MM.1S (cell line): Measurements from ENCODE around the gene KBTBD2.
"Not testable (repeated sequence)": the region's sequence is repeated elsewhere in the genome, so short reads cannot be mapped to it uniquely, and the experiment has no call there.

Experiments used
- DNase-seq: peaks from one replicate; pipeline ENCODE4 v3.0.0-alpha.2; 2015
- H2AFZ ChIP-seq: fragments of 300-600 bp; sonication (generic); 2 replicates; pipeline ENCODE4 v1.6.0; 2016; ENCODE audit warnings: antibody characterized with exemption, low read length
- H3F3A ChIP-seq: fragments of 300-600 bp; sonication (generic); 2 replicates; pipeline ENCODE4 v1.6.1; 2016; ENCODE audit warnings: mild to moderate bottlenecking, antibody characterized with exemption, low read length, moderate library complexity, mixed read lengths; ENCODE audit not compliant: insufficient read depth
- H3K27ac ChIP-seq: fragments of 300-600 bp; sonication (generic); 2 replicates; pipeline ENCODE4 v1.5.1; 2016; ENCODE audit warnings: mild to moderate bottlenecking, low read length
- H3K27me3 ChIP-seq: fragments of 300-600 bp; sonication (generic); replicated peaks from 2 replicates; pipeline ENCODE4 v1.6.0; 2016; ENCODE audit warnings: low read length; ENCODE audit not compliant: insufficient read depth
- H3K36me3 ChIP-seq: fragments of 300-600 bp; sonication (generic); replicated peaks from 2 replicates; pipeline ENCODE4 v1.6.1; 2016; ENCODE audit warnings: mild to moderate bottlenecking, low read length, mixed read lengths; ENCODE audit not compliant: insufficient read depth
- H3K4me1 ChIP-seq: fragments of 300-600 bp; sonication (generic); 2 replicates; pipeline ENCODE4 v1.6.1; 2016; ENCODE audit warnings: low read length, mixed read lengths
- H3K4me2 ChIP-seq: fragments of 300-600 bp; sonication (generic); 2 replicates; pipeline ENCODE4 v1.6.0; 2016; ENCODE audit warnings: low read depth, low read length
- H3K4me3 ChIP-seq: fragments of 300-600 bp; sonication (generic); 2 replicates; pipeline ENCODE4 v1.5.1; 2016; ENCODE audit warnings: low read length, mixed read lengths
- H3K79me2 ChIP-seq: fragments of 300-600 bp; sonication (generic); 2 replicates; pipeline ENCODE4 v1.6.1; 2016; ENCODE audit warnings: mixed run types, low read length, mixed read lengths
- H3K9ac ChIP-seq: fragments of 300-600 bp; sonication (generic); 2 replicates; pipeline ENCODE4 v1.6.1; 2016; ENCODE audit warnings: low read length, mixed read lengths
- H3K9me2 ChIP-seq: fragments of 300-600 bp; sonication (generic); replicated peaks from 2 replicates; pipeline ENCODE4 v1.6.1; 2016; ENCODE audit warnings: mild to moderate bottlenecking, low read length, mixed read lengths; ENCODE audit not compliant: insufficient read depth
- H3K9me3 ChIP-seq: fragments of 300-600 bp; sonication (generic); replicated peaks from 2 replicates; pipeline ENCODE4 v1.6.1; 2016; ENCODE audit warnings: mild to moderate bottlenecking, low read length, mixed read lengths; ENCODE audit not compliant: insufficient read depth
- H4K20me1 ChIP-seq: fragments of 300-600 bp; sonication (generic); 2 replicates; pipeline ENCODE4 v1.6.1; 2016; ENCODE audit warnings: mild to moderate bottlenecking, low read length, moderate library complexity, mixed read lengths; ENCODE audit not compliant: insufficient read depth
- EZH2 ChIP-seq: fragments of 300-600 bp; sonication (generic); optimal IDR thresholded peaks from 2 replicates; pipeline ENCODE3; 2017; ENCODE audit warnings: low read depth, mild to moderate bottlenecking, antibody characterized with exemption, low read length, mixed read lengths
- TF ChIP-seq, protein P1 (sequence below): fragments of 300-600 bp; sonication (generic); IDR thresholded peaks from 2 replicates; pipeline ENCODE4 v1.5.1; 2016; ENCODE audit warnings: antibody characterized with exemption, low read length, mixed read lengths

KBTBD2 gene

GRCh38 chr7:32855837-32856775, 35.5 kb downstream of the KBTBD2 start:
- not testable (repeated sequence) for H3K79me2 ChIP-seq, H3K36me3 ChIP-seq, H3K9me3 ChIP-seq, H3K9ac ChIP-seq, H4K20me1 ChIP-seq, DNase-seq, H3K4me1 ChIP-seq, H2AFZ ChIP-seq, H3K4me3 ChIP-seq, H3K27me3 ChIP-seq, H3K9me2 ChIP-seq, H3K27ac ChIP-seq, H3K4me2 ChIP-seq, H3F3A ChIP-seq

GRCh38 chr7:32850654-32851053, 40.9 kb downstream of the KBTBD2 start:
- H4K20me1 ChIP-seq, DNase-seq, H3K4me2 ChIP-seq, H3K27me3 ChIP-seq, H2AFZ ChIP-seq, H3K79me2 ChIP-seq, H3K4me3 ChIP-seq, H3K9ac ChIP-seq, H3K36me3 ChIP-seq, H3K9me3 ChIP-seq, H3K27ac ChIP-seq, H3K9me2 ChIP-seq: not testable (repeated sequence)
- peaks cover 14% of the 10 kb centered on the region for H3K4me1 ChIP-seq
- H3F3A ChIP-seq = peaks cover 13% of the 10 kb centered on the region; the same call in 1 of the 2 replicates

DNA sequence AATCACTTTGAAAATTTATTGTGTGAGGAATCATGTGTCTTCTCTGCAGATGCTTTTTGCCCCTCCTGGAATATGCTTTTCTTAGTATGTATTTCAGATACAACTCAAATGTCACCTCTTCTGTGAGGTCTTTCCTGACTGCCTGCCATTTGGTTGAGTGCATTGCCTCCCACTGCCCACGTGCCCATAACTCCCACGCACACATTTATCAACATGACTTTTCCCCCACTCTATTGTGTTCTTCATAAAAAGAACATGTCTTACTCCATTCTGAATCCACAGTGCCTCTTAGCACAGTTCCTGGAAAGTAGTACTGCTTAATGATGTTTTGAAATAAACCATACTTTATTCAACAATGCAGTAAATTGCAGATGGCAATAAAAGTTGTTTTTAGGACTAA, 42.9 kb downstream of the KBTBD2 start:
- H3K79me2 ChIP-seq, H4K20me1 ChIP-seq: not testable (repeated sequence)

DNA sequence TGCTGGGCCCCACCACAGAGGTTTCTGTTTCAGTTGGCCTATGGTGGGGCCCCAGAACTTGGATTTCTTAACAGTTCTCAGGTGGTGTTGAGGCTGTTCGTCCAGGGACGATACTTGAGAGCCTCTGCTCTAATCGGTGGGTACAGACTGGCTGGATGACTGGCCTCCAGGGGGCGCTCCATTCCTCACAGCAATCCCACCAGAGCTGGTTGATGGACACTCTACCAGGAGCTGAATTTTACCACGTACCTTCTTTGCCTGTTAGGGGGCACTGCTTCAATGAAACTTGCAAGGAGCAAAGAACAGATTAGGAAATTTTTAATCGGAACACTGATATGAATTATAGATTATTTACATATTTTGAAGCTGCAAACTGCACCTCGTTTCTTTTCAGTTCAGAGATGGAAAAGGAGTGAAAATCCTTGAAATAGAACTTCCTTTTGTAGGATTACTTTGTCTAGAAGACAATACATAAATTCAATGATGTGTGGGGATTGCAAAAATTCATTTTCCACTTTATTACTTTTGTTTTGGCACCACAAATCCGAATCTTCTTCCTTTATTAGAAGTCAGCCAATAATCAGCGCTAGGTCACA, 44.8 kb downstream of the KBTBD2 start:
- Histone ChIP-seq H3K27me3 (no peaks in the 10 kb centered on the region), H3K27ac (peak overlapping the region; percentile 66; the same call in 1 of the 2 replicates), H2AFZ (peak overlapping the region; percentile 78), H3K79me2 (no peaks in the 10 kb centered on the region), H3F3A (peaks cover 13% of the 10 kb centered on the region; the same call in 1 of the 2 replicates), H3K4me2 (peak overlapping the region; percentile 83), H3K9ac (peak overlapping the region; percentile 23; the same call in 1 of the 2 replicates), H3K4me1 (peaks cover 18% of the 10 kb centered on the region), H3K9me3 (no peaks in the 10 kb centered on the region), H4K20me1 (no peaks in the 10 kb centered on the region), H3K9me2 (no peaks in the 10 kb centered on the region), H3K4me3 (peak overlapping the region; percentile 43), H3K36me3 (no peaks in the 10 kb centered on the region)
- DNase-seq = peak; percentile 94
- TF ChIP-seq, protein P1, sequence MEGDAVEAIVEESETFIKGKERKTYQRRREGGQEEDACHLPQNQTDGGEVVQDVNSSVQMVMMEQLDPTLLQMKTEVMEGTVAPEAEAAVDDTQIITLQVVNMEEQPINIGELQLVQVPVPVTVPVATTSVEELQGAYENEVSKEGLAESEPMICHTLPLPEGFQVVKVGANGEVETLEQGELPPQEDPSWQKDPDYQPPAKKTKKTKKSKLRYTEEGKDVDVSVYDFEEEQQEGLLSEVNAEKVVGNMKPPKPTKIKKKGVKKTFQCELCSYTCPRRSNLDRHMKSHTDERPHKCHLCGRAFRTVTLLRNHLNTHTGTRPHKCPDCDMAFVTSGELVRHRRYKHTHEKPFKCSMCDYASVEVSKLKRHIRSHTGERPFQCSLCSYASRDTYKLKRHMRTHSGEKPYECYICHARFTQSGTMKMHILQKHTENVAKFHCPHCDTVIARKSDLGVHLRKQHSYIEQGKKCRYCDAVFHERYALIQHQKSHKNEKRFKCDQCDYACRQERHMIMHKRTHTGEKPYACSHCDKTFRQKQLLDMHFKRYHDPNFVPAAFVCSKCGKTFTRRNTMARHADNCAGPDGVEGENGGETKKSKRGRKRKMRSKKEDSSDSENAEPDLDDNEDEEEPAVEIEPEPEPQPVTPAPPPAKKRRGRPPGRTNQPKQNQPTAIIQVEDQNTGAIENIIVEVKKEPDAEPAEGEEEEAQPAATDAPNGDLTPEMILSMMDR = peak; percentile 90
- TF ChIP-seq EZH2 = no peak

More for the DNA sequence above, 42.9 kb downstream of the KBTBD2 start:
- not testable (repeated sequence) for H3K27me3 ChIP-seq, H3K9me2 ChIP-seq, H3K4me3 ChIP-seq, H2AFZ ChIP-seq, H3K4me2 ChIP-seq, H3K9me3 ChIP-seq, H3K9ac ChIP-seq, DNase-seq, H3K36me3 ChIP-seq, H3K27ac ChIP-seq
- peaks cover 18% of the 10 kb centered on the region for H3K4me1 ChIP-seq
- H3F3A ChIP-seq = peaks cover 13% of the 10 kb centered on the region; the same call in 1 of the 2 replicates

DNA sequence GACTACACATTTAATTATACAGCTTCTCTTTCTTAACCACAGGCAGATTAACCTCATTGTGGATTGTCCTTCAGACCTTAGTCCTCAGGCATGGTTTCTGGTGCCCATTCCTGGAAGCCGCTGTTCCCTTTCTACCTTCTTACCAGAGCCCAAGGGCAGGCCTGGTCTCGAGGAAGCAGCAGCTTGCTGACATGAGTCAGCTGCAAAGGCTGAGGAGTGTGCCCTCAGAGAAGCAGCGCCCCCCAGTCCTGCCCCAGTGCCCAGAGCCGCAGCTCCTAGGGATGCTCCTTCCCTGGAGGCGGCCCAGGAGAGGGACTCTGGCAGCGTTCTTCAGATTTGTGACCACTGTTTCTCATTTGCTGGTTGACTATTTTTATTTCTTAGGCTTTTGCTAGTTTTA, 46.8 kb downstream of the KBTBD2 start:
- H3K27ac ChIP-seq, H4K20me1 ChIP-seq, H3K9ac ChIP-seq, H3K9me2 ChIP-seq, H3K9me3 ChIP-seq, H2AFZ ChIP-seq, H3K4me3 ChIP-seq, H3K27me3 ChIP-seq, H3K36me3 ChIP-seq, H3K79me2 ChIP-seq, H3K4me2 ChIP-seq, DNase-seq: not testable (repeated sequence)
- Histone ChIP-seq H3K4me1 (peaks cover 18% of the 10 kb centered on the region), H3F3A (peaks cover 13% of the 10 kb centered on the region; the same call in 1 of the 2 replicates)

GRCh38 chr7:32843763-32844162, 47.8 kb downstream of the KBTBD2 start:
- not testable (repeated sequence) for H3K36me3 ChIP-seq, H3K27me3 ChIP-seq, H2AFZ ChIP-seq, H3K4me2 ChIP-seq, DNase-seq, H4K20me1 ChIP-seq, H3K4me3 ChIP-seq, H3K9ac ChIP-seq, H3K27ac ChIP-seq, H3K9me3 ChIP-seq, H3K9me2 ChIP-seq, H3K79me2 ChIP-seq
- H3F3A ChIP-seq = peaks cover 13% of the 10 kb centered on the region; the same call in 1 of the 2 replicates
- H3K4me1 ChIP-seq = peaks cover 18% of the 10 kb centered on the region

- H3K4me2 ChIP-seq, H3K36me3 ChIP-seq, H3K4me3 ChIP-seq, H3K4me1 ChIP-seq, H3K9me3 ChIP-seq, H2AFZ ChIP-seq, H3K9ac ChIP-seq, H3K27ac ChIP-seq, H3K9me2 ChIP-seq, DNase-seq, H3K27me3 ChIP-seq, H4K20me1 ChIP-seq, H3K79me2 ChIP-seq, H3F3A ChIP-seq: not testable (repeated sequence)
Observed at GRCh38 chr7:32839846-32840245, 51.7 kb downstream of the KBTBD2 start.
